ENCODE results near the gene CSF3. TPM values are rescaled to one million over a fixed set of nuclear protein-coding genes. Genes with fewer than 3 reads are reported as not detected.
A peak's percentile ranks its signal among the peaks of the same experiment; 100 is the strongest.

CSF3 gene
- total RNA-seq, 1 experiment from 2014 or later: not detected

- Histone ChIP-seq H4K8ac (replicated peaks; ENCODE audit: insufficient read length, low read depth, low read length) (no peak overlapping the region), H3K4ac (ENCODE audit: low read depth, low read length) (no peak overlapping the region), H3K4me2 (ENCODE audit: insufficient read depth, insufficient read length, low read length) (no peak overlapping the region), H2BK5ac (ENCODE audit: insufficient read length, low read length) (no peak overlapping the region), H4K20me1 (ENCODE audit: control insufficient read depth, insufficient read depth, insufficient read length) (no peaks in the 10 kb centered on the region), H3K79me2 (ENCODE audit: insufficient read depth, low read length) (no peaks in the 10 kb centered on the region), H2BK20ac (ENCODE audit: low read depth, low read length, poor library complexity, severe bottlenecking) (no peak overlapping the region), H3K23ac (ENCODE audit: insufficient read length, low read depth, low read length) (no peak overlapping the region), H2AFZ (ENCODE audit: low read length) (no peak overlapping the region), H3K23me2 (ENCODE audit: insufficient read length, low read depth, low read length, poor library complexity, severe bottlenecking) (no peaks in the 10 kb centered on the region), H4K5ac (ENCODE audit: insufficient read length, low read depth, low read length) (no peak overlapping the region), H2BK12ac (ENCODE audit: insufficient read length, low read depth, low read length) (no peak overlapping the region), H3K27me3 (ENCODE audit: insufficient read depth, low read length) (no peaks in the 10 kb centered on the region), H3K14ac (ENCODE audit: insufficient read depth, low read length) (no peak overlapping the region), H3K4me1 (ENCODE audit: insufficient read depth, low read length) (no peaks in the 10 kb centered on the region; the same call in 1 of the 2 replicates), H2BK15ac (ENCODE audit: low read depth, low read length) (no peak overlapping the region), H2AK5ac (ENCODE audit: insufficient read length, low read length) (no peak overlapping the region), H3T11ph (ENCODE audit: low read length) (no peak overlapping the region), H3K79me1 (ENCODE audit: insufficient read depth, low read depth, low read length, poor library complexity, severe bottlenecking) (peaks cover 3% of the 10 kb centered on the region), H3K56ac (ENCODE audit: insufficient read length, low read depth, low read length) (no peak overlapping the region), H3K9me3 (ENCODE audit: control insufficient read depth, low read depth, low read length) (no peaks in the 10 kb centered on the region), H2BK120ac (ENCODE audit: low read depth, low read length, poor library complexity, severe bottlenecking) (no peak overlapping the region), H3K9ac (ENCODE audit: extremely low read depth, insufficient read length, low read length) (no peak overlapping the region), H4K91ac (ENCODE audit: insufficient read length, low read depth, low read length) (peak overlapping the region; percentile 23), H3K27ac (ENCODE audit: insufficient read length, low read depth, low read length) (no peak overlapping the region), H3K18ac (ENCODE audit: insufficient read length, low read depth, low read length) (no peak overlapping the region)
- no peak overlapping the region; a peak in 1 of 5 replicates for H3K4me3 Mint-ChIP-seq
- H3K27ac Mint-ChIP-seq: no peak overlapping the region
- WGBS (ENCODE audit: extremely low coverage, insufficient read length, low lambda C conversion rate): no CpG with 5 or more reads among the region's 6 CpGs
- H3K4me1 Mint-ChIP-seq: peaks cover 24 to 48% of the 10 kb centered on the region in 2 experiments
- DNase-seq: no peak
- peaks cover 14% of the 10 kb centered on the region for H3K27me3 Mint-ChIP-seq (ENCODE audit: low read depth)
- TF ChIP-seq CTCF (conservative IDR thresholded peaks at IDR 0.05): no peak
- H3K9me3 Mint-ChIP-seq: no peaks in the 10 kb centered on the region
- peaks cover 7 to 17% (median 17%) of the 10 kb centered on the region in 3 experiments for H3K36me3 Mint-ChIP-seq (ENCODE audit: insufficient read depth in 1 of 3, low read depth in 3 of 3)
These were observed 41.3 kb downstream of the CSF3 start for GRCh38 chr17:40056379-40057015.

All from H9 (cell line).